GM18519 (cell line): ENCODE measurements around the gene PEX19.

ENCODE experiments used
- ATAC-seq: cut with Tn5 transposase; IDR thresholded peaks from one replicate; pipeline ENCODE4 v1.9.1; 2021; ENCODE audit warnings: mild to moderate bottlenecking, moderate library complexity; ENCODE audit not compliant: unreplicated experiment, low FRiP score

Gene PEX19

DNA sequence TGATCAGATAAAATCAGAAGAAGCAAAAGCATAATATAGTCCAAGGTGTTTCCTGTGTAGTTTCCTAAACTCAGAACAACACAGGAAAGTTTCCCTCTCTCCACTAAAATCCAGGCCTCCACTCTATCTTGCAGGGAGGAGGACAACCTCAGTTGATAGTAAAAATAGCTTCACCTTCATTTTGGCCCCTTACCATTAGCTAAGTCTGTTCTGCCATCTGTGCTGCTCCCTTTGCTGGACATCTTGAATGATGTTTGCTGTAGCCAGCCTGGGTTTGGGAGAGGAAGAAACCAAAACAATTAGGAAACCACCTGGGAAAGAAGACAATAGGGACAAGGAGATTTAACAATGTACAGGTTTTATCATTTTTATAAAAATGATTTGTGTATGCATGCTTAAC, 41.2 kb downstream of the PEX19 start:
- ATAC-seq, result no peak

DNA sequence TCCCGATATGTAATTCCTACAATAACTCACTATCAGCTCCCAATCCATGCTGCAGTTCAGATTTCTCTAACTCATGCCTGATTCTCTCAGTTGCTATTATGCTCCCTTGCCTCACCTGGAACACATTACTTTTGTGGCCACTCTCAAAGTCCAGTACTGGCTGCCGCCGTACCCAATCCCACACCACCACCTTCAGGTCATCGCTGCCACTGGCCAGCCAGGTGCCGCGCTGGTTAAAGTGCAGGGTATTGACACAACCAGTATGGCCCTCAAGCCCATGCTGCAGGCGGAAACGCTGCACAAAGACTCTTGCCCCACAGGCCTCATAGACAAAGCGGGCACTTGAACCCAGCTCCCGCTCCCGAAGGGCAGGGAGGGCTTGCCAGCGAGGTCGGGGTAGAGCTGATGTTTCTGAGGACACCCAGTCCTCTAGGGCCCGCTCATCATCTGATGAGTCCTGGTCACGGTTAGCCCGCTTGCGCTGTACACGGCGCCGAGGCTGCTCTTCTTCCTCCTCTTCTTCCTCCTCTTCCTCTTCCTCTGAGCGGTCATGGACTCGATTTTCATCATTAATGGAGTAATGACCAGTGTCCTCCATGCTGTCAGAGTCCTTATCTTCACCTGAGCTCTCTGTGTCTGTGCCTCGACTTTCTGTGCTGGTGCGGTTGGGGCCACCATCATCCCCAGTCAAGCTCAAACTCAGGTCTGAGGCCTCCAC, 45.2 kb downstream of the PEX19 start:
- ATAC-seq, result no peak

DNA sequence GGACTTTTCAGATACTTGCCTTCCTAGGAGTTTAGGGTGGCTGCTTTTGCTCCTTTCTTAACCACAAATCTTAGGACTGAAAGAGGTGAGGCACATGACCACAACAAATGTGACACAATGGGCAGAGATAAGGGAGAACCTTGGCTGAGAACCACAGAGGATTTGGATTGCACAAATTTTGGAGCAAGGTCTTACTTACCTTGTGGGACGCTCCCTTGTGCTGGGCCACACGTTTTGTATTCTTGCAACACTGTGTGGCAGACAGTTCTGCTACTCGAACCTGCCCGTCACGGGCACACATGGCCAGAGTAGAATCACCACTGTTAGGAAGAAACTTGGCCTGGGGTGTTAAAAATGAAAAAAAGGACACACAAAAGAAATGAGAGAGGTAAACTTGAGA, 46.5 kb downstream of the PEX19 start:
- no peak for ATAC-seq

DNA sequence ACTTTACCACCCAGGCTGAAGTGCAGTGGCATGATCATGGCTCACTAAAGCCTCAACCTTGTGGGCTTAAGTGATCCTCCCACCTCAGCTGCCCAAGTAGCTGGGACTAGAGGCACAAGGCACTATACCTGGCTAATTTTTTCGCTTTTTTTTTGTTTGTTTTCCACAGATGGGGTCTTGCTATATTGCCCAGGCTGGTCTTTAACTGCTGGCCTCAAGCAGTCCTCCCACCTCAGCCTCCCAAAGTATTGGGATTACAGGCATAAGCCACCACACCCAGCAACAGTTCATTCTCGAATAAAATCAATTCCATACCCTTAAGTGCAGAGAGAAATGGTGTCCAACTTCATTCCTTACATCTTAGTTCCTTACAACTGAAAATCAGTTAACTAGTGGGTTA, 47.4 kb downstream of the PEX19 start:
- ATAC-seq, result no peak

DNA sequence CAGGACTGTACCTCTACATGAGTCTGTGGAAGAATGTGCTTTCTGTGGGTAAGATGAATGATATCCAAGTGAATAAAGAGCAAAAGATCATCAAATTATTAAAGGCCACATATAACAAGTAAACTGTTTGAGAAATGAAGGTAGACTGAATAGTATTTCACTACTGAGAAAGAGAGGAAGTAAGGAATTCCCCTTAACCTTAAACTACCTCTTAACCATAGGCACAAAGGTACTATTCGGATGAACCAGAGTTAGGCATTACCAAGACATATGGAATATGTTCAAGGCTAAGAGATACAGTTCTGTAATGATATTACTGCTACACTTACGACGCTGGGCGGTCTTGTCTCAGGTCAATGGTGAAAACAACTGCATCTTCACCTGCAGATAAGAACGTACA, 48.1 kb downstream of the PEX19 start:
- no peak for ATAC-seq

DNA sequence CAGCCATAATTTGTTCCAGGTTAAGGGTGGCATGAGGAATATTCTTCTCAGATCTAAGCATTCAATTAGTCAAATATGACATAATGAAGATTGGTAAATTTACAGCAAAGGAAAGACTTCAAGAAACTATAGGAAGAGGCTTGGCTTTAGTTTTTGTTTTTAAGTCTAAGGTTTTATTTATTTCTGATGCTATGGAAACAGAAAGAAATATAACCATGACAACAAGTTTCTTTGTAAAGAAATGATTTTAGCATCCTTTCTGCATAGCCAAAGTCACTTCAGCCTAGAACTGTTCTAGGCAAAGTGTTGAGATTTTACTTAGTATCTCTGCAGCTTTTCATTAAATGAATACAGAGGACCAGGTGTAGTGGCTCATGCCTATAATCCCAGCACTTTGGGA, 52.0 kb downstream of the PEX19 start:
- no peak for ATAC-seq

DNA sequence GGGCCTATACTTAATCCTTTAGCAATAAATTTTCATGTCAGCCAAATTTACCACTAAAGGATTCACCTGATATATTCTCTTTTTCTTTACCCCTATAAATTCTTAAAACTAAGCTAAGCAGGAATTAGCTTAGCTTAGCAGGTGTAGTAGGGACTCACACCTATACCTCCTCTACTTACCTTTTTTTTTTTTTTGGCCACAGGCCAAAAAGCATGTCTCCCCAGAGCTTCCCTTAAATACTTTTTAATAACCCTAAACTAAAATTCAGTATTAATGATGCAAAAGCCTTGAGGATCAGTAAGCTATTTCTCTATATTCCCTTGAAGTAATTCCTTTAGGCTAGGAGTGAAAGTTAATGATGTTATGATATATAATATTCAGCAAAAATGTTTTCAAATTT, 56.5 kb downstream of the PEX19 start:
- ATAC-seq, result no peak

DNA sequence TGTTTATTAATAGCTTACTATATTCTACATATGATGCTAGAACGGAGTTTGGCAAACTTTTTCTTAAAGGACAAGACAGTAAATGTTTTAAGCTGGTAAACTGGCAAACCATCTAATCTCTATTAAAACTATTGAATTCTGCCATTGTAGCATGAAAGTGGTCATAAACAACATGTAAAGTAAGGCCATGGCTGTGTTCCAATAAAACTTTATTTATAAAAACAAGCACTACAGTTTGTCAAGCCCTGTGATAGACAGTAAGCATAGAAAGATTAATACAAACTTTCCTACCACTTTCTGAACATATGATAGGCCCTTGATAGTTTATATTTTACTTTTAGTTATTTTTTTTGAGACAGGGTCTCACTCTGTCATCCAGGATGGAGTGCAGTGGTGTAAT, 57.4 kb downstream of the PEX19 start:
- ATAC-seq, result no peak

DNA sequence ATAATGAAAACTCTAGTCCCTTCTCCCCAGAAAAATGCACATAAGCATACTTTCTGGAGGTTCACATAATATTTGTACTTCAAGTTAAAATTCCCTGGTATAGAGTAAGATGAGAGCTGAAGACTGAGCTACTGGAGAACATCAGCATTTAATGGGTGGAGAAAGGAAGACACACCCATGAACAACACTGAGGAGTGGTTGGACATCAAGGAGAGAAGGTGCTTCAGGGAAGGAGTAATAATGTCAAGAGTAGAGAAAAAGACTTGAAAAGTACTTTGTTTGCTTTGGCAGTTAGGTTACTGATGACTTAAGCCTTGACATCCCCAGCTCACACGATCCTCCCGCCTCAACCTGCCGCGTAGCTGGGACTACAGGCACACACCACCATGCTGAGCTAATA, 57.9 kb downstream of the PEX19 start:
- no peak for ATAC-seq
